NCI-H69 (cell line): ENCODE data around the gene CLDN25.

ENCODE experiments used
- DNase-seq: peaks from one replicate; lab custom pipeline; 2025; lab: John Stamatoyannopoulos, UW

Gene CLDN25

DNA sequence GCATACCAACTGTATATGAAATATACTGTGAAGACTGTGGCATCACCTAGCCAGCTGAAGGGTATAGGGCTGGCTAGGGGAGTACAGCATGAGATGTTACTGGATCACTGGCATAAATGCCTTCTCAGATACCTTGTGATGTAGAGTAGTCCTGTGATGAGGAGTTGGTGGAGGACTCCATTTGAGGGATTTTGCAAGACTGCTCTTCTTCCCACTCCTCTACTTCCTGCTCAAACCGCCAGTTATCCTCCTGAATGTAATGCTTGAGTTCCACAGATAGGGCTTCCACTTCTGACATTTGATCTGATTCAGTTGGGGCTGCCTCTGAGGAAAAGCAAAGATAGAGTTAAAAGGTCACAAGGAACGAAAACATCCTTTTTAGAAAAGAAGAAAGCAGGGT lies 29.3 kb downstream of the CLDN25 start:
- no peak for DNase-seq

DNA sequence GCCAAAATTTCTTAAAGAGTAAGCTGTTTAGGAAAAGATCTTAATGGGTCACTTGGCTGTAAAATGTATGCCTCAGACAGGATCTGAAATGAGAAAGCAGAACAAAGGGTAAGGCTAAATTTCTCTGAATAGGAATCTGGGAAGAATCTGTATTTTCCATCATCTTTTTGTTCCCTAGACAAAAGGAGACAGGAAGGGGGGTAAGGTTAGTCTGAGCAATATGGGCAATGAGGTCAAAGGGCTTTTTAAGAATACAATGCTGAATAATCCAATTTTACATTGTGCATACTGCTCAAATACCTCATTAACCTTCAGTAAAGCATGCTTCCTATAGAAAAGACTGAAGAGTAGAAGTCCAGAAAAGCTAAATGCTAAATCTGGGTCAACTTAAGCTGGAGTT lies 34.6 kb downstream of the CLDN25 start:
- no peak for DNase-seq

DNA sequence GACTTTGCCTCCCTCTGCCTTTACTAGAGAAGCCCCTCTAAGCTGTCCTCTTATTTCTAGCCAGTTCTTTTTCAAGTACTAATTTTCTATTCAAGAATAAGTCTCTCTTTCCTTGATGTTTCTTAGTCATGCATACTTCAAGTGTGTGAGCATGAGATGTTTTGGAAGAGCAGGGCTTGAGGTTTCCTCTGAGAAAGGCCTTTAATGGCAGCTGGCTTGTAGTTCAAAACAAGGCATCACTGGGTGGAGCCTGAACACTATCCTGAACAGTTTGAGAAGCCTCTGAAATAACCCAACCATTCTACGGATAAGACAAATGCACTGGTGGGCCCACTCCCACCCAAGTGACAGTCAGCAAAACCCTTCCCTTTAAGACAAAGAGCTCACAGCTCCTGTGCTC lies 37.6 kb downstream of the CLDN25 start:
- no peak for DNase-seq

DNA sequence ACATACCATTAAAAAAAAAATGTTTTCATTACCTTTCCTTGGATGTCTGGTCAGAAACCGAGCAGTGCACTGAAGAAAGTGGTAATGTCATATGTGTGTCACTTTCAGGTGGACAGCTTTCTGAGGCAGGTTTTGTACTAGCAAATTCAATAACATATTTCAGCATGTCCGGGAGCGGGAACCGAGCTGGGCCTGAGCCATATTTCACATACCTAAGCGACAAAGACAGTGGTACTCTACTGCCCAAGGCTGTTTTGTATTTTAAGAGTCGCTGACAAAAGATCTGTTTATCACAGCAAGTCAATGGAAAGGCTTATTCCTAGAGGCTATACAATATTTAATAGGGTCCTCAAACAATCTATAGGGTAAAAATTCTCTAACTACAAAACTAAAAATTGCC lies 38.0 kb downstream of the CLDN25 start:
- no peak for DNase-seq

DNA sequence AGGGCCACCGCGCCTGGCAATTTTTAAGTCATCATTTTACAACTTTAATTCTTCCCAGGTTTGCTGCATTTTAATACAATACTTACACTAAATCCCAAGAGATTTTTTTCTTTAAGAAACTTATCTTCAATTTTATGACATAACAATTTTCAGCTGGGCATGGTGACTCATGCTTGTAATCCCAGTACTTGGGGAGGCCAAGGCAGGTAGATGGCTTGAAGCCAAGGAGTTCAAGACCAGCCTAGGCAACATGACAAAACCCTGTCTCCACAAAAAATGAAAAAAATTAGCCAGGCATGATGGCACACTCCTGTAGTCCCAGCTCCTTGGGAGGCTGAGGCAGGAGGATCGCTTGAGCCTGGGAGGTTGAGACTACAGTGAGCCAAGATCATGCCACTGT lies 38.8 kb downstream of the CLDN25 start:
- DNase-seq, result no peak

DNA sequence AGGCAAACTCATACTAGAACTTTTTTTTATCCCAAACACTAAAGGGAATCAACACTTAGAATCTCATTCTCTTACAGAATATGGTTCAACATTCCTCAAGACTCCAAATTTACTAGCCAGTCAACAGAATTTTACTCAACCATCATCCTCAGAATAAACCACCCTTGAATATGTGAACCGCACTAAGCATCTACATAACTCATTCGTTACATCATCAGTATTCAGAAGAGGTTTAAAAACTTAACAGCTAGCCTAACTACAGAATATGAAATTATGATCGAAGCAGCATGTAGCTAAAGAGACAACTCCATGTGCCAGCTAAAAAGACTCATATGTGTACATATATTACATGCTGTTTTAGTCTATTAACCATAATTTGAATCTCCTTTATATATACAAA lies 47.9 kb downstream of the CLDN25 start:
- DNase-seq, result no peak

DNA sequence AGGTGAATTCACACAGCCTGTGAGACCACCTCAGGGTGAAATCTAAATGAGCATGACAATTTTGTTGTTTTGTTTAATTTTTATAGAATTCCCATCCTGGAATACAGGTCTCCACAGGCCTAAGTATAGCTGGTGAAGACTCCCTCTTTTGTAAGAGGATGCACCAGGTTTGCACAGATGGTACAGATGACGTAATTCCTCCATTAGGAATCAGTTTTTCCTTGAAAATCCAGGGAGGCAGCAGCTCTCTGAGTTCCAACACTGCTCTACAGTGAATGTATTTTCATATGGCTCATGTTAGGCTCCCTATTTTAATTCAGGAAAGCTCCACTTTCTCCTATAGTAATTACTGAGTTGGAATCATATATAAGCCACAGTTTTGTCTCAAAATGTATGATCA lies 48.6 kb downstream of the CLDN25 start:
- peak; percentile 14 for DNase-seq

DNA sequence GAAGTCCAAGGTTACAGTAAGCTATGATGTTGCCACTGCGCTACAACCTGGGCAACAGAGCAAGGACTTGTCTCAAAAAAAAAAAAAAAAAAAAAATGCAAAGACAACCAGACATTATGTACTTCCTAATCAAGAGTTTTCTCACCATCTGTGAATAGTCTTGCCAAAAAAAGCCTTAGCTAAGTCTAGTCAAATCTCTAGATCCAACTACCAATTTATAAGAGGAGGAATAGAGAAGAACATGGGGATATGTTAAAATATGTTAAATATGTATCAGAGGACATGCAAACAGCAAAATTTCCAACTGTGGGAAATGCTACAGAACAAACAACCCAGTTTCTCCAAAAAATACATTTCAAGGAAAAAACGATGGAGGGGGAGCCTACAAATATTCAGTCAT lies 50.2 kb downstream of the CLDN25 start:
- no peak for DNase-seq
